ENCODE results near the gene ENTHD1. TPM values are rescaled to one million over a fixed set of nuclear protein-coding genes. Genes with fewer than 3 reads are reported as not detected.

ENTHD1 gene
- total and polyA plus RNA-seq, 9 of the 15 experiments (the other 6 are each of a cell fraction or from before 2014, with no cell fraction given), result 0.13 to 0.98 (median 0.35) TPM

- TF ChIP-seq ZNF740 (CRISPR knock-in tag; IDR thresholded peaks at IDR 0.05) (no peak), ZNF740 (tag; IDR thresholded peaks at IDR 0.05) (no peak), CCAR2 (IDR thresholded peaks at IDR 0.05; ENCODE audit: low read depth, low read length) (no peak)
Observed at GRCh38 chr22:39805117-39805516, 88.4 kb downstream of the ENTHD1 start (continued).

- H2AFZ ChIP-seq (ENCODE audit: low read depth, low read length), result no peak overlapping the region
- H3K79me2 ChIP-seq (ENCODE audit: control insufficient read depth, insufficient read depth, low read length), result no peaks in the 10 kb centered on the region
- in situ Hi-C loops (cut with MboI), result no loop called here
- ATAC-seq, result no peak
- no peak overlapping the region for H3K4me3 ChIP-seq
- POLR2A ChIA-PET, result no interaction called here
- no peak overlapping the region for H3K4me2 ChIP-seq (ENCODE audit: insufficient read depth, low read length)
- no peak overlapping the region for H3K27ac ChIP-seq (ENCODE audit: extremely low read depth, low read depth, low read length)
- CTCF ChIA-PET (ENCODE audit: low intra/inter-chr PET ratio), result no interaction called here
- intact Hi-C loops (cut with micrococcal nuclease), result no loop called here
- peaks cover 11% of the 10 kb centered on the region for H3K9me3 ChIP-seq (replicated peaks; ENCODE audit: control insufficient read depth, insufficient read depth, low read depth, low read length)
- no peak for TF ChIP-seq GTF2F1 (IDR thresholded peaks at IDR 0.05; ENCODE audit: low read depth, low read length)
- TF ChIP-seq CBFB (CRISPR knock-in tag; IDR thresholded peaks at IDR 0.05), result no peak
- no peak for TF ChIP-seq EP300 (IDR thresholded peaks at IDR 0.05; ENCODE audit: low read length)
- no peak for TF ChIP-seq RAD51 (IDR thresholded peaks at IDR 0.05; ENCODE audit: borderline replicate concordance, low read depth)
- TF ChIP-seq ERF (CRISPR knock-in tag; IDR thresholded peaks at IDR 0.05), result no peak
- TF ChIP-seq CEBPZ (IDR thresholded peaks at IDR 0.05; ENCODE audit: borderline replicate concordance, low read depth, low read length), result no peak
- no peak for TF ChIP-seq ZNF644 (tag; IDR thresholded peaks at IDR 0.05; ENCODE audit: low read depth)
- no peak for TF ChIP-seq NCOA4 (IDR thresholded peaks at IDR 0.05; ENCODE audit: partially characterized antibody)
- TF ChIP-seq ZNF146 (CRISPR knock-in tag; IDR thresholded peaks at IDR 0.05; ENCODE audit: unreplicated experiment), result no peak
- no peak for TF ChIP-seq LARP7 (IDR thresholded peaks at IDR 0.05)
- TF ChIP-seq NR1H2 (CRISPR knock-in tag; IDR thresholded peaks at IDR 0.05), result no peak
- TF ChIP-seq MIER1 (IDR thresholded peaks at IDR 0.05; ENCODE audit: low read depth), result no peak
- no peaks in the 10 kb centered on the region for H4K20me1 ChIP-seq (replicated peaks; ENCODE audit: control insufficient read depth, insufficient read depth, low read length)
- H3K9me1 ChIP-seq (ENCODE audit: control insufficient read depth, insufficient read depth, low read length), result no peaks in the 10 kb centered on the region
- FAIRE-seq, result no peak
- peaks cover 0 to 12% of the 10 kb centered on the region in 2 experiments; a peak in 2 of 5 replicates for H3K4me1 ChIP-seq (replicated peaks in 1 of 2; ENCODE audit: control insufficient read depth in 2 of 2, insufficient read depth in 2 of 2, low read length in 2 of 2)
- DNase-seq (ENCODE audit: extremely low read depth in 1 of 4, low spot score in 3 of 4), result no peak
- BruUV-seq (replicated peaks), result no TSS peak
- no peak overlapping the region for H3K9ac ChIP-seq (ENCODE audit: insufficient read depth in 1 of 2, low read depth in 2 of 2, low read length in 2 of 2)
- no peaks in the 10 kb centered on the region for H3K27me3 ChIP-seq (ENCODE audit: control insufficient read depth in 2 of 2, insufficient read depth in 2 of 2, low read length in 2 of 2)
- no peaks in the 10 kb centered on the region for H3K36me3 ChIP-seq (ENCODE audit: control insufficient read depth, insufficient read depth, low read length)
- WGBS (ENCODE audit: insufficient coverage, low coverage, missing lambda C conversion rate), result 26% methylated on average over 3 of the region's 4 CpGs
Observed at GRCh38 chr22:39802682-39803081, 90.9 kb downstream of the ENTHD1 start.

Data from K562 (cell line).